ENCODE data around the gene TTC24.

TTC24 gene

DNA sequence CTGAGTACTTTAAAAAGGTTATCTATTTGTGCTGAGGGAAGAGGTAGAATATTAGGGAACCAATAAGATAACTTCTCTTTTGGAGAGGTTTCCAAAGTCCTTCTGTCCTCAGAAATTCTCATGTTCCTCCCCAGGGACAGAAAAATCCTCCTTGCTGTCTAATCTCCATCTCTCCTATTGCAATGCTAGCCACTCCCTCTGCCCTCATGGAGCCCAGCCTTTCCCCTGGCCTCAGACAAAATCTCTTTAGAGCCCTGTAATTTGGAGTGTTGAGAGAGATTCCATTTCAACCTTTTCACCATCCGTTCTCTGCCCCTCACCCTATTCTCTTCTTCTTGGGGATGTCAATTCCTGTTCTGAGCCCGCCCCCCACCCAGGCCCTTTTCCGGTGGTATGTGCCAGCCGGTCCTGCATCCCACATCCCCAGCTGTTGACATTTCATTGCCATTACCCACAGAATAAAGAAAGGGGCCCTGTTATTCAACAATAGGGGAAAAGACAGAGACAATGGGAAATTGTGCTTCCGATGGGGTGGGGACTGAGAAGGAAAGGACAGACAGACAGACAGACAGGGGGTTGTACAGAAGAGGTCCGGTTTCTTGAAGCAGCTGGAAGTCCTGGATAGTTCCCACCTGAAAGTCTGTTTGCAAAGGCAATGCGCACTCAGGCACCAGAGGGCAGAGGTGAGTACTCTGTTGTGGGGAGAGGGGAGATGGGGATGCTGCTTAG, 39.5 kb downstream of the TTC24 start, which contains the start of gene HAPLN2:
TSS of gene HAPLN2 (plus strand) at position 563 of the 729 bp plus-strand sequence. CDS start 4,076 bp downstream, outside the sequence.
- no peak within 1 kb of the TSS for H3K4me3 ChIP-seq
- no peak for DNase-seq (ENCODE audit: low spot score)
- TF ChIP-seq, protein P1, sequence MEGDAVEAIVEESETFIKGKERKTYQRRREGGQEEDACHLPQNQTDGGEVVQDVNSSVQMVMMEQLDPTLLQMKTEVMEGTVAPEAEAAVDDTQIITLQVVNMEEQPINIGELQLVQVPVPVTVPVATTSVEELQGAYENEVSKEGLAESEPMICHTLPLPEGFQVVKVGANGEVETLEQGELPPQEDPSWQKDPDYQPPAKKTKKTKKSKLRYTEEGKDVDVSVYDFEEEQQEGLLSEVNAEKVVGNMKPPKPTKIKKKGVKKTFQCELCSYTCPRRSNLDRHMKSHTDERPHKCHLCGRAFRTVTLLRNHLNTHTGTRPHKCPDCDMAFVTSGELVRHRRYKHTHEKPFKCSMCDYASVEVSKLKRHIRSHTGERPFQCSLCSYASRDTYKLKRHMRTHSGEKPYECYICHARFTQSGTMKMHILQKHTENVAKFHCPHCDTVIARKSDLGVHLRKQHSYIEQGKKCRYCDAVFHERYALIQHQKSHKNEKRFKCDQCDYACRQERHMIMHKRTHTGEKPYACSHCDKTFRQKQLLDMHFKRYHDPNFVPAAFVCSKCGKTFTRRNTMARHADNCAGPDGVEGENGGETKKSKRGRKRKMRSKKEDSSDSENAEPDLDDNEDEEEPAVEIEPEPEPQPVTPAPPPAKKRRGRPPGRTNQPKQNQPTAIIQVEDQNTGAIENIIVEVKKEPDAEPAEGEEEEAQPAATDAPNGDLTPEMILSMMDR (IDR thresholded peaks at IDR 0.05), result no peak
- H3K27ac ChIP-seq, result no peak within 1 kb of the TSS

DNA sequence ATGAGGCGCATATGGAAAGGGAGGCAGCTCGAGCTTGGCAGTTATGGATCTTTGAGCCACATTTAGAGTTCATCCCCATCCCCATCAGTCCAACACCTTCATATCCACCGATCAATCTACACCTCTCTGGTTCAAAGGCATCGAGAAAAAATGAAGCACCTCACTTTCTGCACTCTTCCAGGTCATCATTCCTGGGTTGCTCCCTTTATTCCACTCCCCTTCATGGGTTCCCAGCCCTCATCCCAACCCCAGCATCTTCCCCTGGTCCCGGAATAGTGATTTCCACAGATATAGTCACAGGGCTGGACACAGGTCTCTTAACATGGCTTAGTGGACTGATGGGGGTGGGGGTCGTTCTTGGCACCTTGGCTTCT, 40.0 kb downstream of the TTC24 start:
- TF ChIP-seq, protein P1 (IDR thresholded peaks at IDR 0.05), result no peak
- H3K27ac ChIP-seq, result no peak overlapping the region
- no peak for DNase-seq (ENCODE audit: low spot score)
- no peak overlapping the region for H3K4me3 ChIP-seq

DNA sequence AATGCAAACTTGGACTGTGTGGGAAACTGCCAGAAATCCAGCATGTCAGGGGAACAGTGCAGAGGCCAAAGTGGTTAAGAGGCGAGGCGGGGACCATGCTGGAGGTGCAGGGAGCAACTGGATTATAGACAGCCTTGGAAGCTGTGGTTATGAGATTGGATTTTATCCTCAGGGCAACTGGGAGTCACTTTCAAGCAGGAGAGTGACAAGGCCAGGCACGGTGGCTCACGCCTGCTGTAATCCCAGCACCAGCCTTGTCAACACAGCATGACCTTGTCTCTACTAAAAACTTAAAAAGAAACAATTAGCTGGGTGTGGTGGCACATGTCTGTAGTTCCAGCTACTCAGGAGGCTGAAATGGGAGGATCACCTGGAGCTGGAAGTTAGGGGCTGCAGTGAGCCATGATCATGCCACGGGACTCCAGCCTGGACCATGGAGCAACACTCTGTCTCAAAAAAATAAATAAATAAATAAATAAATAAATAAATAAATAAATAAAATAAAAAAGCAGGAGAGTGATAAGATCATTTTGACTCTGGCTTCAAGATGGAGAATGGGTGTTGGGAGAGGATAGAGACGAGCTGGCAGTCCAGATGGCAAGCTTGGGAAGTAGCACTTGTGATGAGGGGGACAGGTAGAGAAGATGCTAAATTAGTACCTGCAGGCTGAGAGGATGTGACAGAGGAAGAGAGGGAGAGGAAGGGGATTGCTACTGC, 43.2 kb downstream of the TTC24 start:
- H3K27ac ChIP-seq, result no peak overlapping the region
- DNase-seq (ENCODE audit: low spot score), result no peak

DNA sequence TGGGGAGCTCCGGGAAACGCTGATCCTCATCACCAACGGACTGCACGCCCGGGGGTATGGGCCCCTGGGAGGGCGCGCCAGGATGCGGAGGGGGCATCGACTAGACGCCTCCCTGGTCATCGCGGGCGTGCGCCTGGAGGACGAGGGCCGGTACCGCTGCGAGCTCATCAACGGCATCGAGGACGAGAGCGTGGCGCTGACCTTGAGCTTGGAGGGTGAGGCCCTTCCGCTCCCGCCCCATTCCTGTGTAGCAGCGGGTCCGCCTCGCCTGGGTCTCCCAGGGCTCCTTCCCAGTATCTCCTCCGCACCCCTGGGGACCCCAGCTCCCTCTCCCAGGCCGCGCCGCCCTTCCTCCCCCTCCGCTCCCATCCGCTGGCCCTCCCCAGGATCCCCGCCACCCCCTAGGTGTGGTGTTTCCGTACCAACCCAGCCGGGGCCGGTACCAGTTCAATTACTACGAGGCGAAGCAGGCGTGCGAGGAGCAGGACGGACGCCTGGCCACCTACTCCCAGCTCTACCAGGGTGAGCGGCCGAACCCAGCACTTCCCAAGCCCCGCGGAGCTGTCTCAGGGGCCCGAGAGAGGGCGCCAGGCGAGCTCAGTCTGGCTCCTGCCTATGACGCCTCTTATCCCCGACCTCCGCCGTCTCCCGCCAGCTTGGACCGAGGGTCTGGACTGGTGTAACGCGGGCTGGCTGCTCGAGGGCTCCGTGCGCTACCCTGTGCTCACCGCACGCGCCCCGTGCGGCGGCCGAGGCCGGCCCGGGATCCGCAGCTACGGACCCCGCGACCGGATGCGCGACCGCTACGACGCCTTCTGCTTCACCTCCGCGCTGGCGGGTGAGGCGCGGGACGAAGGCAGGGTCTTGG, 44.7 kb downstream of the TTC24 start:
- peak overlapping the region in 1 of 2 donors; percentile 56 for H3K27ac ChIP-seq

More for the DNA sequence above, 43.2 kb downstream of the TTC24 start:
- no peak overlapping the region for H3K4me3 ChIP-seq
- TF ChIP-seq, protein P1 (IDR thresholded peaks at IDR 0.05), result no peak

DNA sequence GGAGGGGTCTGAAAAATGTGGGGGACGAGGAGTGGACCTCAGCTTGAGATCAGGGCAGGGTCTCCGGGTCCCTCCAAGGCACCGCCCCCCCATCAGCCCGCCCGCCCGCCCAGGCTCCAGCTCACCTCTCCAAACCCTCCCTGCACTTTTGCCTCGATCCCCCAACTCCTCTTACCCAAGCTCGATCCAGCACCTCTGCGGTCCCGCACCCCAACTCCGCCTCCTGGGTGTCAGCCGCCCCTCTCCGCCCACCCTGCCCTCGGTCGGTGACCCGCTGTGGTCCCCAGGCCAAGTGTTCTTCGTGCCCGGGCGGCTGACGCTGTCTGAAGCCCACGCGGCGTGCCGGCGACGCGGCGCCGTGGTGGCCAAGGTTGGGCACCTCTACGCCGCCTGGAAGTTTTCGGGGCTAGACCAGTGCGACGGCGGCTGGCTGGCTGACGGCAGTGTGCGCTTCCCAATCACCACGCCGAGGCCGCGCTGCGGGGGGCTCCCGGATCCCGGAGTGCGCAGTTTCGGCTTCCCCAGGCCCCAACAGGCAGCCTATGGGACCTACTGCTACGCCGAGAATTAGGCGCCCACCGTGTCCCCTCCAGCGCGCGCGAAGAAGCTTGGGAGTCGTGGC, 45.4 kb downstream of the TTC24 start:
- TF ChIP-seq, protein P1 (IDR thresholded peaks at IDR 0.05), result no peak
- H3K27ac ChIP-seq, result peak overlapping the region in 1 of 2 donors; percentile 56
- peak overlapping the region; percentile 72 for H3K4me3 ChIP-seq
- DNase-seq (ENCODE audit: low spot score), result no peak

More for the DNA sequence above, 44.7 kb downstream of the TTC24 start:
- TF ChIP-seq, protein P1 (IDR thresholded peaks at IDR 0.05), result peak; percentile 36
- H3K4me3 ChIP-seq, result peak overlapping the region; percentile 72
- no peak for DNase-seq (ENCODE audit: low spot score)

DNA sequence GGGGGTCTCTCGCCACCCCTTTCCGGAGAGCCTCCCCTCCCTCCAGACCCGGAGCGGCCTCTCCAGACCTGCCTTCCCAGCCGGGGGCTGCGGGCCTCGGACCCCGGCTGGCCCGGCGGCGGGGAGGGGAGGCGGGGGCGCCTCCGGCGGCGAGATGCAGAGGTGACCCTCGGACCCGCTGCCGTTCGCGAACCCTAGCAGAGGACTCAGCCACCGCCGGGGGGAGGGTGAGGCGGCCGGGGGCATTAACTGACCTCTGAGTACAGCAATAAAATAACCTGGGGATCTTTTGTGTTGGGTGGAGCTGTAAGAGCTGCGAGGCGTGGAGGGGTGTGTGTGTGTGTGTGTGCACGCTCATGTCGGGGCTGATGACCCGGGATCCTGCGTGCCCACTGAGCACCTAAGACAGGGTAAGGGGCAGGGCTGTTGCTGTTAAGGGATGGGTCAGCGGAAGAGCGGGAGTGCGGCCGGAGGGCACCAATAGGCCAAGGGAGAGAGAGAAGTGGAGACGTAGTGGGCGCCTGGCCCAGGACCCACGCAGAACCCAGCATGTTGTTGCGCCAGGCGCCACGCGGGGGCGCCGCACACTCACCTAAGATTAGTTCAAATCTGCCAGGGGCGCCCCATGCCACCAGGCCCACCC, 46.0 kb downstream of the TTC24 start:
- peak overlapping the region in 1 of 2 donors; percentile 56 for H3K27ac ChIP-seq
- H3K4me3 ChIP-seq, result peak overlapping the region; percentile 72
- no peak for DNase-seq (ENCODE audit: low spot score)
- TF ChIP-seq, protein P1 (IDR thresholded peaks at IDR 0.05), result peak; percentile 75

All from coronary artery (tissue), 2 donors.